ENCODE data around the gene RGS10.
A peak's percentile ranks its signal among the peaks of the same experiment; 100 is the strongest.
"Not testable (repeated sequence)": the region's sequence is repeated elsewhere in the genome, so short reads cannot be mapped to it uniquely, and the experiment has no call there.

Gene RGS10

GRCh38 chr10:119538632-119539358 lies 3.7 kb downstream of the RGS10 start:
- peak in 1 of 2 donors; percentile 33 for DNase-seq (ENCODE audit: low read depth in 2 of 2)

DNA sequence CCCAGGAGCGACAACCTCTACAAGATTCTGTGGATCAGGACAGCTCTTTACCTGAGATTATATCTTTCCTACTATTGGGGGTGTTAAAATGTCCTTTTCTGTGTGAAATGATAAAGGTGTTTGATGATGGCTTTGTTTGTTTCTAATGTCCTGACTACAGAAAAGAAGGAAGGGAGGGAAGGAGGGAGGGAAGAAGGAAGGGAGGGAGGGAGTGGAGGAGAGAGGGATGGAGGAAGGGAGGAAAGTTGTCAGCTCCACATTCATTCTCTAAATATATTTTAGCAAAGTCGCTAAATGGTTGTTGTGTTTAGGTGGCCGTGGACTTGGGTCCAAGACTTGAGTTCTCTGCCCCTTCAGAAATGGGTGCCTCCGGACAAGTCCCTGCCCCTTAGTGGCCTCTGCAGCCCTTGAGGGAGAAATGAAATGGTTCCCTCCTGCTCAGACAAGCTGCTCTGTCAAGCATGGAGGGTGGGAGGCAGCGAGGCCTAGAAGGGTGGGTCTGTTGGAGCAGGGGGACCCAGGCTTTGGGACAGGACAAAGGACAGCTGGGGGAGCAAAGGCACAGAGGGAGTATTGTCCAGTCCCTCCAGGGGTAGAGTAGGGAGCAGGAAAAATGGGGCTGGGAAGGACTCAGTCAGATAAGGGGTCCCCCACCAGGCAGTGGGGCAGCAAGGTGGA lies 4.4 kb downstream of the RGS10 start:
- DNase-seq (ENCODE audit: low read depth in 2 of 2) = no peak

DNA sequence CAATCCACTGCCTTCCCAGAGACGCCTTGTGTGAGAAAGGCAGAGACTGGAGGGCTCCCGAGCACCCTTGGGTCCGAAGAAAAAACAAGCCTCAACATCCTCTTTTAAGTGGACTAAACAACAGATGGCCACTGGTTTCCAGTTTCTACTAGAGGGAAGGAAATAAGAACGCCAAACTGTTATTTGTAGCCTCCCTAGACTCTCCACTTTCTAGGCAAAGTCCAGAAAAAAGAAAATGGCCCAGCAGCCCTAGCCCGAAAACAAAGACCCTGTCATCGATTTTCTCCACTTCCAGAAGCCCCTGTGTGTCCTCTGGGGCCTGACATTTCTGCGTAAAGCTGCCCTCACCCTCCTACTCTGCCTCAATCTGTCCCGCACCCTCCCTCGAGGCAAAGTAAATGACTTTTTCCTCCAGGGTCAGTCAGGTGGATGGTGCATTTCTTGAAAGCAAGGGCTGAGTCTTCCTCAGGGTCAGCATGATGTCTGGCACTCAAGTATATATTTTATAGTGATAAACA lies 6.0 kb downstream of the RGS10 start:
- no peak for DNase-seq (ENCODE audit: low read depth in 2 of 2)

- no peak for DNase-seq (ENCODE audit: low read depth in 2 of 2)
These were observed 6.5 kb downstream of the RGS10 start for GRCh38 chr10:119535837-119536507.

- no peak for DNase-seq (ENCODE audit: low read depth in 2 of 2)
These were observed 7.2 kb downstream of the RGS10 start for GRCh38 chr10:119535305-119535704.

- DNase-seq (ENCODE audit: low read depth in 2 of 2) = no peak
These were observed 9.0 kb downstream of the RGS10 start for GRCh38 chr10:119533473-119533872.

GRCh38 chr10:119532791-119533190 lies 9.7 kb downstream of the RGS10 start:
- DNase-seq (ENCODE audit: low read depth in 2 of 2) = not testable (repeated sequence)

DNA sequence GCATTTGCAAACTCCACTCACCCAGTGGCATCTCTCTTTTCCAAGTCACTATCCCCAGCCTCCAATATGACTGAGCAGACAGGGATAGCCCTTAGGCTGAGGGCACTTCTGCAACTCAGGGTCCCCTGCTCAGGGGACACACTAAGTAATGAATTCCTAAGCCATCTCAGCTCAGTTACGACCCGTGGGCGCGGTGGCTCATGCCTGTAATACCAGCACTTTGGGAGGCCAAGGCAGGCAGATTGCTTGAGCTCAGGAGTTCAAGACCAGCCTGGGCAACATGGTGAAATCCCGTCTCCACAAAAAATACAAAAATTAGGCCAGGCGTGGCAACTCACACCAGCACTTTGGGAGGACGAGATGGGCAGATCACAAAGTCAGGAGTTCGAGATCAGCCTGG lies 10.3 kb downstream of the RGS10 start:
- DNase-seq (ENCODE audit: low read depth in 2 of 2) = not testable (repeated sequence)

- no peak for DNase-seq (ENCODE audit: low read depth in 2 of 2)
These were observed 11.5 kb downstream of the RGS10 start for GRCh38 chr10:119531067-119531466.

GRCh38 chr10:119528663-119529237 lies 13.8 kb downstream of the RGS10 start:
- DNase-seq (ENCODE audit: low read depth in 2 of 2) = not testable (repeated sequence)

- no peak for DNase-seq (ENCODE audit: low read depth in 2 of 2)
These were observed 15.6 kb downstream of the RGS10 start for GRCh38 chr10:119526621-119527592.

DNA sequence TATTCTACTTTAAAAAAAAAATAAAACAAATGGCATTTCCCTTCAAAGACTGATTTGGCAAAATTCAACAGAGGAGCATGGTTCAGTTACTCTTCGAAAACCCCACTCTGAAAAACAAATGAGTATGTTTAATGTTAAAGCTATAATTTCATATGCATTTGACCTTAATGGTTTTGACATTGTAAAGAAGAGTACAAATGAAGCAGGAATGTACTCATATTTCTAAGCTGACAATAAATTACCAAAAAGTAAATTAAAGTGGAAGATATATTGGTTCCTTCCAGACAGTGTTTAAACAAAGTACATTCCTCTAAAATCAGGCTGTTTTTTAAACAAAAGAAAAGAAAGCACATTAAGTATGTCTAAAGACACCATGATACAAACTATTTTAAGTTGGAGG lies 16.4 kb downstream of the RGS10 start:
- DNase-seq (ENCODE audit: low read depth in 2 of 2) = no peak

DNA sequence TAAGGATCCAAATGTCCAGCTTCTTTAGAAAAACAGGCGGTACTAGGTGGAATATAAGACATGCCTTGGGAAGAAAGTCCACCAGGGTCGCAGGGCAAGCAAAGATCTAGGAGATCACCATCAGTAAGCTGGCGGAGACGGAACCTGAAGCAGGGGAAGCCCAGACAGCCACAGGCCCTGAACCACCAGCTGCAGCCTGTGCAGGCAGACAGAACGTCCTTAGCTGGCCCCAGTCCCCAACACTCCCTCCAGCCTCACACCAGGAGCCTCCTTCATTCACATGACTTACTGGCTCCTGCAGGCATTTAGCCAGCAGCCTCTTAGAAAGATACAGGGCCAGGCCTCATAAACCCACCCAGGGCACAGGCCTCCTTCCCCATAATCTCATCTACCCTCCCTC lies 17.4 kb downstream of the RGS10 start:
- DNase-seq (ENCODE audit: low read depth in 2 of 2) = no peak

GRCh38 chr10:119524720-119525070 lies 17.8 kb downstream of the RGS10 start:
- DNase-seq (ENCODE audit: low read depth in 2 of 2) = no peak

- DNase-seq (ENCODE audit: low read depth in 2 of 2) = no peak
These were observed 18.4 kb downstream of the RGS10 start for GRCh38 chr10:119523895-119524719.

DNA sequence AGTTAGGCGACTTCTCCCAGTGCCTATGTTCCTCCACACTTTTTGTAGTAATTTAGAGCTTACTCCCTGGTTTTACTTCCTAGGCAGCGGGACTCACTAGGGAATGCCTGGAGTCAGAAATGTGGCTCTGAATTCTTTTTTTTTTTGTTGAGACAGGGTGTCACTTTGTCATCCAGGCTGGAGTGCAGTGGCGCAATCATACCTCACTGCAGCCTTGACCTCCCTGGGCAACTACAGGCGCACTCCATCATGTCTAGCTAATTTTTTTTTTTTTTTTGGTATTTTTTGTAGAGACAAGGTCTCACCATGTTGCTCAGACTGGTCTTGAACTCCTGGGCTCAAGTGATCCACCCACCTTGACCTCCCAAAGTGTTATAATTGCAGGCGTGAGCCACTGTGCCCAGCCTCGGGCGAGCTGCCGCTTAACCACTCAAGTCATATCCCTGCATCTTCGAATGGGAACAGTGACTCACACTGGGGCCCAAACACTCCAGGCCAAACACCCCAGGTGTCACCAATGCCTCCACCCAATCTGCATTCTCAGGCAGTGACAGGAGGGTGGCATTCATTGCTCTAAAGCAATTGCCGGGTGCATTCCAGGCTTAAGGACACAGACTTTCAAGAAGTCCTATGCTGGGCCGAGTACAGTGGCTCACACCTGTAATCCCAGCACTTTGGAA lies 19.6 kb downstream of the RGS10 start:
- no peak for DNase-seq (ENCODE audit: low read depth in 2 of 2)

DNA sequence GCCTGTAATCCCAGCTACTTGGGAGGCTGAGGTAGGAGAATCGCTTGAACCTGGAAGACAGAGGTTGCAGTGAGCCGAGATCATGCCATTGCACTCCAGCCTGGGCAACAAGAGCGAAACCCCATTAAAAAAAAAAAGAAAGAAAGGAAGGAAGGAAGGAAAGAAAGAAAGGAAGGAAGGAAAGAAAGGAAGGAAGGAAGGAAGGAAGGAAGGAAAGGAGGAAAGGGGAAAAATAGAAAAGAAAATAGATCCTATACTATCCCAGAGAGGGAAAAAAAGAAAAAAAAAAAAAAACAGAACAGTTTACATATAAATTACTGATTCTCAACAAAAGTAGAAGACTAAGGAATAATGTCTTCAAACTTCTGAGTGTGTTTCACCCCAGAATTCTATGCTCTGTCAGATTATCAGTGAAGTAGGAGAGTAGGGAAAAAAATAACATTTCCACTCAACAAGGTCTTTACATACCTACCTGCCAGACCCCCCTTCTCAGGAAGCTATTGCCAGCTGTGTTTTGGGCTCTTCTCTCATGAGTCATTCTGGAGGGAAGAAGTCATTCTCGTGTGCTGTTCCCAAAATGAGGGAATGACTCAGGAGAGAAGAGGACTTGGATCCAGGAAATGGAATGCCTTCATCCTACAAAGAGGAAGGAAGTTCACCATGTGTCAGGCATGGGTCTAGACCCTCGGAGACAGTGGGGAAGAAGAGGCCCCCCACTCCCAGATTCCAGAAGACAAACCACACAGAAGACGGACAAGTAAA lies 20.9 kb downstream of the RGS10 start:
- DNase-seq (ENCODE audit: low read depth in 2 of 2) = no peak

DNA sequence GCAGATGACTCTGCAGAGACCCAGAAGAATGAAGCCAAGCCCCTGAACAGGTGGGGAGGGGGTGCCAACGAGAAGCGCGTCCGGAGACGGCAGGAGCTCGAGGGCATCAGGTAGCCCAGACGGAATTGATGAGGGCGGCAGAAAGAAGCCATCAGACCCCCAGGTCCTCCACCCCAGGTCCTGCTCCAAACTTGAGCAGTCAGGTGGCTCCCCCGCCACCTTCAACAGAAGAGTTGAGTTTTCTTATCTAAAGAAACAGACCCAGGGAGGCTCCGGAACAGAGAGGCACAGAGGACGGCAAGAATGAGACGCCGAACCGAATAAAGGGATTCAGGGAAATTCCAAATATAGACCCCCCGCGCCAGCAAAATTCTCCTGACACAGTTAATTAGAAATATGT lies 22.2 kb downstream of the RGS10 start:
- DNase-seq (ENCODE audit: low read depth in 2 of 2) = no peak

GRCh38 chr10:119518936-119519335 lies 23.6 kb downstream of the RGS10 start:
- DNase-seq (ENCODE audit: low read depth in 2 of 2) = no peak

Measured in stimulated activated CD8-positive, alpha-beta memory T cell treated with anti-CD3 and anti-CD28 coated beads, Interleukin-2, amount 100 ng/mL, for 48 hours (primary cell).